8988T (cell line): Measurements from ENCODE around the gene FGF4.
A peak's percentile ranks its signal among the peaks of the same experiment; 100 is the strongest.

Experiments used
- DNase-seq: peaks from one replicate; pipeline ENCODE4 v3.0.0; 2011

The FGF4 gene

DNA sequence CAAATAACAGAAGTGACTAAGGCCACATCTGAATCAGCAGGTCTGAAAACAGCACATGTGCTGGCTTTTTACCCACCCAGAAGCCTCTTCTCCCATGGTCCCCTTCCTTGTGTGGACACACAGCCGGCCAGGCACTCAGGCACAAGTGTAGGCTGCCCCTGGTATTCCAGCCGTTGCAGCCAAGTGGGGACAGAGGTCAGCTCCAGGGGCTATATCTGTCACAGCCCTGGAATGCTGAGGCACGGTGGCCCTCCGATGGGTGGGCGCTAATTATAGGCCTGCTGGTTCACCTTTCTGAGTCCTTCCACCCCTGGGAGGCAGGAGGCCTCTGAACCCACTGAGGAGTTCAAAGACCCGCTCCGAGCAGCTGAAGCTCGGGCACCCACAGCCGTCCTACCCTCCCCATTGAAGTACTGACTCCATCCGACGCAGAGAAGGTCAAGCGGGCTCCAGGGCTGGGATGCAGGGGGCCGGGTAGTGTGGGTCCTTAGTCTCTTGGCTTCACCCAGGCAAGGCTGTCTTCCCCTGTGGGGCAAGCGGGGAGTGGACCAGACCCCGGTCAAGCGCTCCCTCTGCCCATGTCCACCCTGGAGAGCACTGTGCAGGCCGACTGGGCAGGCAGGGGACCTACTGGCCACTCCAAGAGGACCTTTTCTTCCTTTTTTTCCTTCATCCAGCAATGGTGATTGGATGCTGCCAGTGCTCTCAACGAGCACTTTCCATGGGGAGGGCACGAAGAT is 29.8 kb upstream of the FGF4 start:
- no peak for DNase-seq

DNA sequence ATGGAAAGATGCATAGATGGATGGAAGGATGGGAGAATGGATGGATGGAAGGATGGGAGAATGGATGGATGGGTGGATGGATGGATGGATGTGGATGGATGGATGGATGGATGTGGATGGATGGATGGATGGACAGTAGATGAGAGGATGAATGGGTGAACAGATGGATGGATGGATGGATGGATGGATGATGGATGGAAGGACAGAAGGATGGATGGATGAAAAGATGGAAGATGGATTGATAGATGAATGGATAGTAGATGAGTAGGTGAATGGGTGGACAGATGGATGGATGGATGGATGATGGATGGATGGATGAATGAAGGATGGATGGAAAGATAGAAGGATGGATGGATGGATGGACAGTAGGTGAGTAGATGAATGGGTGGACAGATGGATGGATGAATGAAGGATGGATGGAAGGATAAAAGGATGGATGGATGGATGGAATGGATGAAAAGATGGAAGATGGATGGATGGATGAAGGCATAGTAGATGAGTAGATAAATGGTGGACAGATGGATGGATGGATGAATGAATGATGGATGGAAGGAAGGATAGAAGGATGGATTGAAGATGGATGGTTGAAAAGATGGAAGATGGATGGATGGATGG is 28.6 kb upstream of the FGF4 start:
- DNase-seq: no peak

DNA sequence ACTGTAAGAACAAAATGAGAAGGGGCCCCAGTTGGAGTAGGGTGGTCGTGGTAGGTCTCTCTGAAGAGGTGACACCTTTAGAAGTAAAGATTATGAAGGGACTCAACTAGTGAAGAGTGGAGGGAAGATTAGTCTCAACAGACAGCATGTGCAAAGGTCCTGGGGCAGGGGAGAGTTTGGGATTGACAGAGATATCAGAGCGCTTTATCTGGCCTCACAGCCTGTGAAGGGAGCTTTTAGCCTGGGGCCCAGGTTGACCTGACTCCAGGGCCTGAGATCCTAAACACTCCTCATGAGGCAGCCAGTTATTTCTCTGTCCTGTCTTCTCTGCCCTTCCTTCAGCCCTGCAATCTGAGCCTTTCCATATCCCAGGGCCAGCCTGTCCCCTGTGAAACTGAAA is 27.9 kb upstream of the FGF4 start:
- DNase-seq: no peak

DNA sequence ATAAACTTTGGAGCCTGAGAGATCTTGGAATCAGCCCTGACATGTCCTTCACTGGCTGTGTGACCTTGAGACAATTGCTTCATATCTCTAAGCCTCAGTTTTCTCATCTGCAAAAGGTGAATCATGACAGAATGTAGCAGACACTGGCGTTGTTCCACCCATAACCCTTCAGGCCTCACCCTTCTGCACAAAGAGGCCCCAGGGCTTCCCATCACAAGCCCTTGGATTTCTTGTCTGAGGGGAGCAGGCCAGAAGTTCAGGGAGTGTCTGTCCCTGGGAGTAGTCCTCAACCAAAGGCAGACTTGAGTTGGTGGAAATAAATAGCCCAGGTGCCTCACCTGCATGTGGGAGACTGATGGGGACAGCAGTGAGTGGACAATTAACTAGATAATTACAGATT is 27.4 kb upstream of the FGF4 start:
- no peak for DNase-seq

DNA sequence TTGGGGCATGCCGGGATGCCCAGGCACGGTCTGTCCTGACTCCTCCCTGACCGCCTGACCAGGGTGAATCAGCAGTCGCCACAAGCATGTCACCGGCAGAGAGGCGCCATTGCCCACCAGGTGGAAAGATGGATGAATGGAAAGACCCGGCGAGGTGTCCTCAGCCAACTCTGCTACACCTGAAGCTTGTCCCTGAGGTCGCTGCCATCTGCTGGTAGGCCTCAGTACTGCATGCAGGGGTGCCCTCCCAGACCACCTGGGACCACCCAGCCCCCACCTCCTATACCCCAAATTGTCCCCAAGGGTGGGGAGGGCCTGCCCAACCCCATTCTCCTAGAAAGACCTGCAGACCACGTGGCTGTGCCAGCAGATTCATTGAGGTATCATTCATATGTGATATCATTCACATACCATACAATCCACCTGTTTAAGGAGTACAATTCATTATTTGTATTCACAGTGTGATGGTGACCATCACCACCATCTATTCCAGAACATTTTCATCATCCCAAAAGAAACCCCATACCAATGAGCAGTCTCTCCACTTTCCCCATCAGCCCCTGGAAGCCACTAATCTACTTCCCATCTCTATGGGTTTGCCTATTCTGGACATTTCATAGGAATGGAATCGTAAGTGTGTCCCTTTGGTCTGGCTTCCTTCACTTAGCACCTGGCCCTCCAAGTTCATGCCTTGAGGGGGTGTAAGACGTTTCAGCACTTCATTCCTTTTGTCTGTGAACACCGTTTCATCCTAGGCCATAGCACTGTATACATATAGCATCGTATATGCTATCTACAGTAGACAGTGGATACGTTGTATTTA is 26.6 kb upstream of the FGF4 start:
- DNase-seq: no peak

DNA sequence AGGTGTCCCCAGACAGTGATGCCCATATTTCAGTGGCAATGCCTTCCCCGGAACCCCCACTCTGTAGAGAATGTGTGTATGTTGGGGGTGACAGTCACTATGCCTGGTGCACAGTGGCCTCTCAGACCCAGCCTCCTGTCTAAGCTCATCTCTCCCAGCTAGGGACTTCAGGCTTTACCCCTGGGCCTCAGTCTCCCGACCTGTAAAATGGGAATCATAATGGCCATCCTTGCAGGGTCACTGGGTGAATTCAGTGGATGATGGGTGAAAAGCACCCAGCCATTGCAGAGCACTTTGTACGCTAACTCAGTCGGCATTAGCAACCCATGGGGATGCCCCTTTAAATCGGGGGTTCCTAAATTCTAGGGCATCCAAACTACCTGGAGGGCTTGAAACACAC is 25.1 kb upstream of the FGF4 start:
- DNase-seq: no peak

DNA sequence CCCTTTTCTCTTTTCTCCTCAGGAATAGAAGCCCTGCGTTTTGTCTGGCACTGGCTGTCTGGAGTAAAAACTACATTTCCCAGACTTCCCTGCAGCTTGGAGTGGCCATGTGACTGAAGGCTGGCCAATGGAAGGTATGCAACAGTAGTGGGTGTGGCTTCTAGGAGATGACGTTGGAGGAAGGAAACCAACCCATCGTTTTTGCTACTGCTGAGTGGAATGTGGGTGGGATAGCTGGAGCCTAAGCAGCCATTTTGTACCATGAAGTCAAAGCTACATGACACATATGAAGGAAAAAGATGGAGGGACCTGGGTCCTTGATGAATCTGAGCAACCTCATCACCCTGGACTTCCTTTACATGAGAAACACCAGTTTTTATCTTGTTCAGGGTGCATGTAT is 24.4 kb upstream of the FGF4 start:
- peak; percentile 57 for DNase-seq

DNA sequence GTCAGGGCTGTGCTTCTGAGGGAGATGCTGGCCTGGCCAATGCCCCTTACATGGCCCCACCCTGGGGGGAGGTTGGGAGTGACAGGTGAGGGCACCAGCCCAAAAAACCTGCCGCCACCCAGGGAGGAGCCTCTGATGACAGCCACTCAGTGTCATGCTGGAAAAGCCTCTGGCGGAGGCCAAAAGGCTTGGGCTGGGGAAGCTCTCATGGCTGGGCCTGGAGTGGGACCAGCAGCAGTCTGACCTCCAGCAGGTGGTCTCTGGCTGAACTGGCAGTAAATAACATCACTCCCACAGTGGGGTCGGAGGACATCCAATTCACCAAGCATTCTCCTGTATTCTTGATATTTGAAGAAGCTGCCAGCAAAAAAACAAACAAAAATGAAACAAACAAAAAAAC is 24.0 kb upstream of the FGF4 start:
- no peak for DNase-seq

DNA sequence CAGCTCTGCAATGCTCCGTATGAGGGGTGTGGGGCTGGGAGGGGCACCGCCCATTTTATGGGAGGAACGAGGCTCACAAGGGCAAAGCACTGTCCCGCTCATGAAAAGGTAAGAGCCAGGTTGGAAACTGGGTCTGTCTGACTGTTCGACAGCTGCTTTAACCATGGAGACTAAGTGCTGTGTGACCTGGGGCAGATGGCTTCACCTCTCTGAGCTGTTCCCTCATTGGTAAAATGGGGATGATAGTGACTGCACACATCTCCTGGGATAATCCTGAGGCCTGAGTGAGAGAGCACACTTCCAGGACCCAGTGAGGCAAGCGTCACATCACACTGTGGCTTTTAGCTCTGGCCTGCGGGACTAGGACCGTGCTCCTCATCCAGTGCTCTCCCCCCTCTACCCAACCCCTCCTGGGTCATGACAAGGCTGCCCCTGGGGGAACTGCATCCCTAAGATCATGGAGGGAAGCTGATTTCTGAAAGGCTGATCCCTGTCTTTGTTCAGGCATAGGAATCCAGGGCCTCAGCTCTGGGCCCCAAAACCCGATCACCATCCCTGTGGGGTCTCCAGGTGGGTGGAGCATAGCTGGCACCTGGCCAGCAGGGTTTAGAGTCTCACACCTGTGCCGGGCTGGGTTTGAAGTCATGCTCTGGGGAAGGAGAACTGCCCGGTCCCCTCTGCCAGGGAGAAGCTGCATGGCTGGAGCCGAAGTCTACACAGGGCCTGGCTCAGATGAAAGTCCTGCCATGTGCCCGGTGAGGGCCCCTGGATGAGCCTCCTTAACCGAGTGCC is 22.8 kb upstream of the FGF4 start:
- DNase-seq: no peak

DNA sequence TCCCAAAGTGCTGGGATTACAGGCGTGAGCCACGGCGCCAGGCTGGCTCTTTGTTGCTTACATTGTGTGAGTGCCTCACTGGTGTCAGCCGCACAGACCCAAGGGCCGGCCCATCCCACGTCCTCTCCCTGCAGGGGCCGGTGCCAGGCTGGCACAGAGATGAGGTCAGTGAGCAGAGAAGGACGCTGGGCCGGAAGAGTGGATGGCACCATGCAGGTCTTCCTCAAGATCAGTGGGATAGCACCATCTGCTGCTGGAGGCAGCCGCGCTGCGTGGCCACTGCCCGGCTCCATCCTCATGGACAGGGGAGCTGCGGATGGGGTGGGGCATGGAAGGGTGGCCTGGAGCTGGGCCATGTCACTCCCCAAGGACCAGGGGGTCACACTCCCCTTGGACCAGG is 22.0 kb upstream of the FGF4 start:
- no peak for DNase-seq

DNA sequence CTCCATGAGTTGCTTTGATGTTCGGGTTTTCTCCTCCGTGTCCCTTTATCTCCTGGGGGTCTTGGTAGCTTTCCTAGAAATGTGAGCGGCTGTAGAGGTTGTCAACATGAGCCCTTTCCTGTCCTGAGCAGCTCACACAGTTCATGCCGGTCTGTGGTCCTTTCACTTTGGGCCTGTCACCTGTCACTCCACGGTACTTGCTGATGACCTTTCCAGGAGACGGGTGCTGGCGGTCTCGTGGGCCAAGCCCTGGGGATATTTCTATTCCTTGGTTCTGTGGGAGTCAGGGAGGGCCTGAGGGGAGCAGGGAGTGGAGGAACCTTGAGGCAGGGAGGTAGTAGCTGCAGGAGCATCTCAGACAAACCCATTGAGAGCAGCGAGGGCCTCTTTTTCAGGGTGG is 20.9 kb upstream of the FGF4 start:
- DNase-seq: no peak

DNA sequence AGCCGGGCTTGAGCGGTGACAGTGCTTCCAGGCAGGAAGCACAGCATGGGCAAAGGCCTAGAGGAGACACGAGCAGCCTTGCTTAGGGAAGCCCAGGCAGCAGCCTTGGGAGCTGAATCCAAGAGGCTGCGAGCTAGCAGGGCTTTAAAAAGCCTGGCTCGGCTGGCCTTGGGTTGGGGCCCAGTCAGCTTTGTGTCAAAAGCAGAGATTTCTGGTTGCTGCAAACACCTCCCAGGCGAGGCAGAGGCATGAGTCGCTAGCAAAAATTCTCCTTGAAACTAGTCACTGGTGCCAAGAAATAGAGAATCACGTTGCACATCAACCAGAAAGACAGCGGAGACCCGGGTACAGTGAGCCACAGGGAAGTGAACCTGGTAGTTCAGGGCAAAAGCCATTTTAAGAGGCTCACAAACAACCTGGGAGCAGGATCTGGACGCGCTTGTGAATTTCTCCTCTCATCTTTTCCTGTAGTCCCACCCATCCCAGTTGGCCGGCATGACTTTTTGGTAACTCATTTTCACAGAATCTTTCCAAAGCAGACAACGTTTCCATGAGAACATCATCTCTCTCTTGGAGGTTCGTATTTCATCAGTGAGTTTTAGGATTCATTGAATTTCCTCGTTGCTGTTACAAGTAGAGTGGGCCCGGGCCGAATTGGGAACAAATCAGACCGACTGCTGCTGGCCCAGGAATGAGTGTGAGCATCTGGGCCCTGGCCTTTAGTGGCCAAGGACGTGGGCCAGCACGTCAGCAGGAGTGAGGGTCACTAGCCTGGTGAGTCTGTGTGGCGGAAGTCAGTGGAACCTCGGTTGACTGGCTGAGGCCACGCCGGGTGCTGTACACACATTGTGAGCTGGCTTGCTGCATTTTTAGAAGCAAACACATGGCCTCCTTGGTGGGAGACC is 16.4 kb upstream of the FGF4 start:
- no peak for DNase-seq

DNA sequence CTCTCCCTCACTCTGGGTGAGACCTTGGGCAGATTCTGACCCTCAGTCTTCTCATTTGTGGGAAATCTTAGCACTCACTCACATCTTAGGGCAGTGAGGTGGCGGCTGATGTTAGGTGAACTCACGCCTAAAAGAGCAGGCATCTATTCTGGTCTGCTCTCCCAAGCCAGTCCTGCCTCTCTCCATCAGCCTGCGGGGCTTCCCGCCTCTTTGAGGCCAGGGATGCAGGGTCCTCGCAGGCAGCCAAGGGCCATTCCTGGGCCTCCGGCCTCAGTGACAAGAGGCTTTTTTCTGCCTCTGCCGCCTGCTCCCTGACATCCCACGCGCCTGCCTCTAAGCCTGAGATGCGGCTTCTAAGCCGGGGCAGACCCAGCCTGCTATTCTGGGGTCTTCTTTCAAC is 13.8 kb upstream of the FGF4 start:
- DNase-seq: no peak

DNA sequence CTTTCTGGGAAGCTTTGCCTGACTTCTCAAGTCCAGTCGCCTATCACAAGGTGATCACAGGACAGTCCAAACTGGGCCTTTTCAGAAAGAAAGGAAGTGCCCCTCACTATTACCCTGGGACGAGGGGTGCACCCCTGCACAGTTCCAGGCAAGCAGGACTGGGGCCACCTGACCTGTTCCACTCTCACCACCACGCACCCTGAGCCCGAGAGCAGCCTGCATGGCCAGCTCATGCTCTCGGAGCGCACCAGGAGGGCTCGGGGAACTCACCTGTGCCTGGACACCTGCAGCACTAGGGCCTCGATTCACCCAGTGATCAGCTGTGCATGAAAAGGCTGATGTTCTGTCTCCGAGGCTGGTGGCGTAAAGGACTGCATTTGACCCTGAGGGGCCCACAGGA is 12.8 kb upstream of the FGF4 start:
- DNase-seq: no peak

DNA sequence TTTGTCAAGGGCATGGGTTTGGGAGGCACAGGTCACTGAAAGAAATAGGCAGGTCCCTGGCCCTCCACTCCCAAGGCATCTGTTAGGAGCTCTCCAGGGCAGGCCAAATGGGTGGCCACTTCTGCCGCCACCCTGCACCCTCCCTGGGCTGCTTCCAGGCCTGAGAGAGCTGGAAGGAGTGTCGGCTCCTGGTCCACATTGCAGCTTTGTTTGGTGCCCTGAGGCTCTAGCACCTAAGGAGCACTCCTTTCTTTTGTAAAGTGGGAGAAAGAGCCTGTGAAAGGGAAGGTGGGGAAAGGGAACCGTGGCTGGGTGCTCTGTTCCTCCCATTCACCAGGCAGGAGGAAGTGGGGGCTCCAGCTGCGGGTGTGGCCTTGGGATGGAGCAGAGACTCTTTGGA is 12.3 kb upstream of the FGF4 start:
- DNase-seq: no peak

DNA sequence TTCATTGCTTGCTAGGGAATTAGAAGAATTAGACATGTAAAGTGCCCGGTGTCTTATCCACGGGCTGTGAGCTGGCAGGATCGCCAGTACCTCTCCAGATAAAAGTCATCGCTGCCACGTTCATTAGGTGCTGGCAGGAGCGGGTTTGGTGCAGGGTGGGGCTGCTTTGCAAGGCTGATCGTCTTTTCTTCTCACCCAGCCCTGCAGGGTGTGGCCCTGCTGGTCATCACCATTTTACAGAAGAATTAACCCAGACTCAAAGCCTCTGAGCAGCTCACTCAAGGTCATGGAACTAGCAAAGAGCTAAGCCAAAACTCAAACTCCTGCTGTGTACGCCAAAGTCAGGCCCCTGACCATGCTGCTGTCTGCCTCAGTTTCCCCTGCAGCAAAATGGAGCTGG is 6.1 kb upstream of the FGF4 start:
- no peak for DNase-seq

DNA sequence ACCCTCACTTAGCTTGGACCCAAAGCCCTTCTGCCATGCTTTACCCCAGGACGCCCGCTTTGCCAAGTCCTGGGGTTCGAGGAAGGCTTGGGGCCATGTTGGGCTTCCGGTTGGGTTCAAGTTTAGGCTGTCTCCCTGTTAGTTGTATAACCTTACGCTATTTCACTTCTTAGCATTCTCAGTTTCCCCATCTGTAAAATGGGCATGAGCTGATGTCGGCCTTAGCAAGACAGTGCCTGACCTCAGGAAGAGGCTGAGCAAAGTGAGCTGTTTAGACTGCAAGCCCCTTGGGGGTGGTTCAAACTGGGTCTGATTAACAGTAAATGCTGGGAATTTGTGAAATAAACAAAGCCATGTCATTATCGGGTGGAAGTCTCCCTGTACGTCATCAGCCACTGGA is 3.2 kb upstream of the FGF4 start:
- no peak for DNase-seq

DNA sequence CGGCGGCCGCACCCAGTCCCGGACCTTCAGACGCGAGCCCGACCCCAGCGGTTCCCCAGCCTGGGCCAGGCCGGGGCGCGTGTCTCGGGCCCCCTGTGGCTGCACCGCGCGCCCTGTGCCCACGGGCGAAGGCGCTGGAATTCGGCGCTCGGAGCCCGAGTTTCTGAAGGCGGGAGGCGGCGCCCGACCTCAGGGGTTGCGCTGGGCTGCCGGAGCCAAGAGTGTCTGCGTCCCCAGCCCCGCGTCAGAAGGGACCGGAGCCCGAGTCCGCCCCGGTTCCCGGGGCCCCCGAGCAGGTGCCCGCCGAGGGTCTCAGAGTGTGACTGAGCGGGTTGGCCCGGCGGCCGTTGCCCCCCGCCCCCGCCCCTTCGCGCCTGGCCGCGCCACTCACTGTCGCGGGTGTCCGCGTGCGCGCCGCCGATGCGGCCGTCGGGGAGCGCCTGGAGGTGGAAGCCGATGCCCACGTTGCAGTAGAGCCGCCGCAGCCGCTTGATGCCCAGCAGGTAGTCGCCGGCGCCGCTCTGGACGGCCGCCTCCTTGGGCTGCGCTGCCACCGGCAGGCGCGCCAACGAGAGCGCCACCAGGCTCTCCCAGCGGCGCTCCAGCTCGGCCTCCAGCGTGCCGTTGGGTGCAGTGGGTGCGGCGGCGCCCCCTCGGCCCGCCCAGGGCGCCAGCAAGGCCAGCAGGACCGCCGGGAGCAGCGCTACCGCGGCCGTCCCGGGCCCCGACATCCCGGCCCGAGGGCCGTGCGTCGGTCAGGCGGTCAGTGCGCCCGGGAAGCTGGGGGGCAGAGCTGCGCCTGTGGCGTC is 583 bp downstream of the FGF4 start:
- DNase-seq: no peak

DNA sequence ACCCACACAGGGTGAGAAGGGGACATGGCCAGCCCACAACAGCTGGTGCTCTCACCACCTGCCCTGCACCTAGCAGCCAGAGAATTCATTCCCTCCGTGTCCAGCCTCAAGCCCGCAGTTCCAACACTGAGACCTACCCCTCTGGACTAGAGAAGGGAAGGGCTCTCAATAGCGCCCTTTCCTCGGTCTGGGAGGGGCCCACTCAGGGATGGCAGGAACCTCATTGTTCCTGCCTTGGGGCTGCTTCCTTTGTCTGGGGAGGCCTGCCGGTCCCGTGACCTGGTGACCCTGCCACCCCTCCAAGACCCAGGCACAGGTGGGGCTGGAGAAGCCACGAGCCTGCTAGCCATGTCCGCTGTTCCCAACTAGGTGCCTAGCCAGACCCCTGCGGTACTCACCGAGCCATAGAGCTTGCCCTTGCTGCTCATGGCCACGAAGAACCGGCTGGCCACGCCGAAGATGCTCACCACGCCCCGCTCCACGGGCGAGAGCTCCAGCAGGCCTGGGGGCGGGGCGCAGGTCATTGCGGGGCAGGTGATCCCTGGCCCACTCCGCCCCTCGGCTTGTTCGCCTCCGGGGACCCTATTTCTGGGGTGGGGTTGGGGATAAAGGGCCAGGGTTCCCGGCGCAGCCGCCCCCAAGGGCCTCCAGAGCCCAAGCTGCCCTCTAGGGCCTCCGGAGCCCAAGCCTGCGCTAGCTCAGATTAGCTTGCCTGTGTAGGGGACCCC is 1.4 kb downstream of the FGF4 start:
- no peak for DNase-seq

DNA sequence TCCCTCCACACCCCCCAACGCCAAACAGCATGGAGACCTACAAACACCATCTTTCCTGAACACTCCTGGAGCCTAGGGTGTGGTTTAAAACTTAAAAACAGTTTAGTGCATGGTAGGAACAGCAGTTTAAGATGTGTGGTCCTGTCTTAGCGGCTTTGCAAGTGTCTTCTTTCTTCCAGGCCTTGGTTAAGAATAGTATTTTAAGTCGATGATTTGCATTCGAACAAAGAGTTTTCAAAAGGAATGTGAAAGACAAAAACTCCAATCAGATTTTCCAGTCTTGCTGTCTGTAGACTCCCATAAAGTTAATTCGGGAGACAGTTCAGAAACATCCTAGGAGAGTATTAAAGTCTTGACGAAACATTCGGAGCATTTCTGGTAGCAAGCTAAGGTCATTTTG is 3.7 kb downstream of the FGF4 start:
- no peak for DNase-seq

DNA sequence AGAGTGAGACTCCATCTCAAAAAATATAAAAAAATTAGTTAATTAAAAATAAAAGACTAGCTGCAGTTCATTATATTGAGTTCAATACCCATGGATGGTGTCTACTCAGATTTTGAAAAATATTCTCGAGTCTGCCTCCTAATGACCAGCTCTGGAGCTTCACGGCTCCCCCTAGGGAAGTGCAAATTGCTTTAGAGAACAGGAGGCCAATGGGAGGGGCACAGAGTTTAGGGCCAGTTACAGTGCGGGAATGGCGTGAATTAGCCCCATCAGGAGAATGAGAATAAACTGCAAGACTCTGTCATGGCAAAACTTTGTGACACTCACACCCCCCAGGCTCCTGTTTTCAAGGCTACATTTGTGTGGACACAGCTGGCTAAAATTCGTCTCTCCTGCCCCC is 4.6 kb downstream of the FGF4 start:
- no peak for DNase-seq
